Stomach (tissue), 9 donors: Measurements from ENCODE around the gene PRKCQ. TPM values are rescaled to one million over a fixed set of nuclear protein-coding genes. Genes with fewer than 3 reads are reported as not detected.

Experiments used
- DNase-seq, 2 donors: peaks; one replicate each; pipeline versions ENCODE4 v3.0.0 to v3.0.0-alpha.2; 2013 to 2019
- H3K27ac ChIP-seq, 5 donors: fragments of 200-600 bp in 4 of 5; sonication (generic) in 4 of 5; one replicate each; pipeline ENCODE4 v1.5.1; 2013 to 2019; ENCODE audit warnings: mild to moderate bottlenecking in 1 of 5, moderate library complexity in 1 of 5
- H3K27me3 ChIP-seq, 3 donors: fragments of 200-600 bp; sonication (generic); one replicate each; pipeline ENCODE4 v1.5.1; 2017 to 2019; ENCODE audit warnings: mixed run types in 1 of 3
- H3K36me3 ChIP-seq, 4 donors: fragments of 200-600 bp; sonication (generic); 1 replicate in 3 of 4; 2 replicates in 1 of 4; pipeline ENCODE4 v1.5.1; 2016 to 2019
- H3K4me1 ChIP-seq, 4 donors: fragments of 200-600 bp; sonication (generic); one replicate each; pipeline ENCODE4 v1.5.1; 2016 to 2019
- H3K4me3 ChIP-seq, 4 donors: fragments of 200-600 bp; sonication (generic) in 3 of 4; one replicate each; pipeline ENCODE4 v1.5.1; 2016 to 2019; ENCODE audit warnings: mild to moderate bottlenecking in 1 of 4
- H3K9me3 ChIP-seq, 4 donors: fragments of 200-600 bp; sonication (generic); one replicate each; pipeline ENCODE4 v1.5.1; 2016 to 2019
- EP300 ChIP-seq: sonication (generic); formaldehyde crosslinking; IDR thresholded peaks from one replicate; pipeline ENCODE4 v1.6.1; 2017; ENCODE audit warnings: antibody characterized with exemption
- POLR2A ChIP-seq, 4 donors: fragments of 450-650 bp; IDR thresholded peaks; one replicate each; pipeline ENCODE4 v1.6.1; 2016; ENCODE audit warnings: antibody characterized with exemption in 4 of 4, control low read depth in 2 of 4, mild to moderate bottlenecking in 1 of 4, moderate library complexity in 1 of 4
- POLR2AphosphoS5 ChIP-seq, 3 donors: sonication (generic); formaldehyde crosslinking; IDR thresholded peaks; one replicate each; pipeline ENCODE4 v1.6.1; 2016; ENCODE audit warnings: antibody characterized with exemption in 3 of 3
- WGBS, 5 donors: extraction: QIAGEN DNeasy Blood & Tissue Kit in 3 of 5; methylation state at CpG; one replicate each; pipeline versions ENCODE4 v1.1.5 to v1.1.7; 2013 to 2018; 5-methylcytosine and 5-hydroxymethylcytosine counted together
- intact Hi-C: fragments of 100-400 bp; cut with DNase I; formaldehyde crosslinking; loops from one replicate; pipeline ENCODE4 v1.15.1; 2023; ENCODE audit warnings: low total_unique reads
- polyA plus RNA-seq, 3 donors: library from polyadenylated mRNA; stranded (reverse); fragments of 200-250 nt; gene quantifications; one replicate each; pipeline ENCODE4 v1.2.3, GENCODE V29; 2013
- total RNA-seq, 5 donors: library from RNA; depleted of rRNA; stranded (reverse); fragments of >200 nt; gene quantifications; one replicate each; pipeline versions ENCODE4 v1.1.0 to v1.2.3, GENCODE V29; 2014 to 2016
- TF ChIP-seq, protein P1 (sequence below), 7 experiments: fragments of 450-650 bp in 4 of 7; fragments of 200-600 bp in 3 of 7; sonication (generic) in 3 of 7; IDR thresholded peaks; one replicate each; pipeline ENCODE4 v1.5.1; 2016 to 2019; ENCODE audit warnings: antibody characterized with exemption in 7 of 7, control low read depth in 2 of 7, mild to moderate bottlenecking in 1 of 7
- donor health status: healthy with polysubstance abuse.
- donor health status: Bipolar disorder and iron deficiency.
- donor health status: healthy.

Gene PRKCQ
- total and polyA plus RNA-seq, 8 donors: 0.25 to 5.1 (median 0.63) TPM; not detected in 1

GRCh38 chr10:6410830-6411229, 169.2 kb downstream of the PRKCQ start:
- Histone ChIP-seq H3K4me3 (no peak overlapping the region), H3K27me3 (no peaks in the 10 kb centered on the region), H3K9me3 (no peaks in the 10 kb centered on the region), H3K36me3 (no peaks in the 10 kb centered on the region), H3K4me1 (peaks cover 0 to 19% (median 11%) of the 10 kb centered on the region in 4 donors), H3K27ac (peak overlapping the region in 3 of 5 donors; percentile 67 to 74 (median 73))
- TF ChIP-seq, protein P1, sequence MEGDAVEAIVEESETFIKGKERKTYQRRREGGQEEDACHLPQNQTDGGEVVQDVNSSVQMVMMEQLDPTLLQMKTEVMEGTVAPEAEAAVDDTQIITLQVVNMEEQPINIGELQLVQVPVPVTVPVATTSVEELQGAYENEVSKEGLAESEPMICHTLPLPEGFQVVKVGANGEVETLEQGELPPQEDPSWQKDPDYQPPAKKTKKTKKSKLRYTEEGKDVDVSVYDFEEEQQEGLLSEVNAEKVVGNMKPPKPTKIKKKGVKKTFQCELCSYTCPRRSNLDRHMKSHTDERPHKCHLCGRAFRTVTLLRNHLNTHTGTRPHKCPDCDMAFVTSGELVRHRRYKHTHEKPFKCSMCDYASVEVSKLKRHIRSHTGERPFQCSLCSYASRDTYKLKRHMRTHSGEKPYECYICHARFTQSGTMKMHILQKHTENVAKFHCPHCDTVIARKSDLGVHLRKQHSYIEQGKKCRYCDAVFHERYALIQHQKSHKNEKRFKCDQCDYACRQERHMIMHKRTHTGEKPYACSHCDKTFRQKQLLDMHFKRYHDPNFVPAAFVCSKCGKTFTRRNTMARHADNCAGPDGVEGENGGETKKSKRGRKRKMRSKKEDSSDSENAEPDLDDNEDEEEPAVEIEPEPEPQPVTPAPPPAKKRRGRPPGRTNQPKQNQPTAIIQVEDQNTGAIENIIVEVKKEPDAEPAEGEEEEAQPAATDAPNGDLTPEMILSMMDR (IDR thresholded peaks at IDR 0.05): no peak
- no peak for TF ChIP-seq EP300
- TF ChIP-seq POLR2AphosphoS5 (IDR thresholded peaks at IDR 0.05): no peak
- no peak for TF ChIP-seq POLR2A (IDR thresholded peaks at IDR 0.05)
- WGBS, 5 donors: 86 to 95% (median 92%) methylated on average over 15 of the region's 15 CpGs
- DNase-seq: no peak
- intact Hi-C loops: no loop called here

- Histone ChIP-seq H3K36me3 (no peaks in the 10 kb centered on the region), H3K27me3 (no peaks in the 10 kb centered on the region), H3K27ac (peak overlapping the region in 4 of 5 donors; percentile 8 to 74 (median 70)), H3K4me1 (peaks cover 0 to 19% (median 11%) of the 10 kb centered on the region in 4 donors), H3K9me3 (no peaks in the 10 kb centered on the region), H3K4me3 (no peak overlapping the region)
- intact Hi-C loops: loop anchor here (10.0 kb wide), 1 partner anchor 185 kb away; no protein-coding TSS in a partner anchor
- peak in 1 of 2 donors; percentile 86 for DNase-seq
- peak in 1 of 3 donors; percentile 27 for TF ChIP-seq POLR2AphosphoS5 (IDR thresholded peaks at IDR 0.05)
- TF ChIP-seq POLR2A (IDR thresholded peaks at IDR 0.05): no peak
- TF ChIP-seq, protein P1 (IDR thresholded peaks at IDR 0.05): no peak
- no peak for TF ChIP-seq EP300
- WGBS, 5 donors: 34 to 60% (median 54%) methylated on average over 2 of the region's 2 CpGs
Observed at GRCh38 chr10:6409971-6410643, 170.0 kb downstream of the PRKCQ start.

- H3K27ac ChIP-seq: peak overlapping the region in 1 of 5 donors; percentile 73
- TF ChIP-seq EP300: no peak
- TF ChIP-seq, protein P1 (IDR thresholded peaks at IDR 0.05): no peak
- TF ChIP-seq POLR2AphosphoS5 (IDR thresholded peaks at IDR 0.05): no peak
- TF ChIP-seq POLR2A (IDR thresholded peaks at IDR 0.05): no peak
- intact Hi-C loops: loop anchor here (10.0 kb wide), 1 partner anchor 184 kb away; no protein-coding TSS in a partner anchor
- H3K4me3 ChIP-seq: no peak overlapping the region
- WGBS, 5 donors: 83 to 94% (median 90%) methylated on average over 3 of the region's 3 CpGs
- no peaks in the 10 kb centered on the region for H3K9me3 ChIP-seq
- H3K36me3 ChIP-seq: no peaks in the 10 kb centered on the region
- no peaks in the 10 kb centered on the region for H3K27me3 ChIP-seq
- no peak for DNase-seq
- peaks cover 0 to 19% (median 11%) of the 10 kb centered on the region in 4 donors for H3K4me1 ChIP-seq
Observed at GRCh38 chr10:6408799-6409198, 171.3 kb downstream of the PRKCQ start.

GRCh38 chr10:6407034-6407721, 172.9 kb downstream of the PRKCQ start:
- H3K9me3 ChIP-seq: no peaks in the 10 kb centered on the region
- 89 to 92% (median 91%) methylated on average over 11 of the region's 11 CpGs for WGBS, 5 donors
- TF ChIP-seq POLR2A (IDR thresholded peaks at IDR 0.05) (no peak), POLR2AphosphoS5 (IDR thresholded peaks at IDR 0.05) (no peak), EP300 (no peak)
- TF ChIP-seq, protein P1 (IDR thresholded peaks at IDR 0.05): no peak

More at GRCh38 chr10:6407034-6407721, 172.9 kb downstream of the PRKCQ start:
- Histone ChIP-seq H3K4me1 (peaks cover 0 to 19% (median 11%) of the 10 kb centered on the region in 4 donors), H3K36me3 (no peaks in the 10 kb centered on the region), H3K27me3 (no peaks in the 10 kb centered on the region), H3K27ac (no peak overlapping the region), H3K4me3 (no peak overlapping the region)
- intact Hi-C loops: loop anchor here (10.0 kb wide), 1 partner anchor 182 kb away; no protein-coding TSS in a partner anchor
- no peak for DNase-seq
